HepG2 (cell line): Measurements from ENCODE around the gene RASL10B. TPM values are rescaled to one million over a fixed set of nuclear protein-coding genes. Genes with fewer than 3 reads are reported as not detected.

Source experiments
- ATAC-seq: fragments of 200-7000 bp; cut with Tn5 transposase; 3 replicates; pipeline ENCODE4 v1.9.1; 2020; ENCODE audit warnings: mild to moderate bottlenecking, moderate library complexity
- BruUV-seq: library from RNA; stranded (reverse); fragments of 400-500 nt; replicated peaks from 2 replicates; lab custom pipeline; 2021; lab: Mats Ljungman, UMichigan
- CTCF ChIA-PET: fragments of 300-600 bp; formaldehyde crosslinking; extraction: SDS; loops from one replicate; lab custom pipeline; 2021; ENCODE audit warnings: low total read pairs, inconsistent platforms, low intra/inter-chr PET ratio; lab: Yijun Ruan, JAX
- POLR2A ChIA-PET: fragments of 350-600 bp; sonication (Branson Sonifier 250); formaldehyde crosslinking; loops from one replicate; lab custom pipeline; 2020; ENCODE audit warnings: antibody characterized with exemption, inconsistent platforms; lab: Yijun Ruan, JAX
- DNase-seq: peaks from one replicate; pipeline ENCODE4 v3.0.0-alpha.2; 2015; ENCODE audit warnings: low spot score
- FAIRE-seq: peaks from 3 replicates; lab custom pipeline; 2011; peaks lifted over from hg19 to GRCh38; lab: Jason Lieb, UNC
- H2AFZ ChIP-seq: one replicate; pipeline ENCODE4 v1.6.1; 2011; ENCODE audit warnings: low read length, inconsistent platforms
- H3K27ac ChIP-seq: fragments of 300-600 bp; 3 replicates; pipeline ENCODE4 v1.8.0; 2011; ENCODE audit warnings: mixed run types, mild to moderate bottlenecking, mixed read lengths, low read length, inconsistent platforms; ENCODE audit not compliant: insufficient read depth; ENCODE audit errors: extremely low read length
- H3K27me3 ChIP-seq, 2 experiments: fragments of 200-600 bp in 1 of 2; 2 replicates in 1 of 2; 3 replicates in 1 of 2; pipeline versions ENCODE4 v1.6.0 to v1.8.0; 2011; ENCODE audit warnings: low read length in 2 of 2, mild to moderate bottlenecking in 2 of 2, moderate library complexity in 2 of 2, inconsistent platforms in 1 of 2; ENCODE audit not compliant: insufficient read depth in 2 of 2, control insufficient read depth in 1 of 2
- H3K36me3 ChIP-seq, 2 experiments: fragments of 200-600 bp in 1 of 2; replicated peaks in 1 of 2; 2 replicates in 1 of 2; 3 replicates in 1 of 2; pipeline versions ENCODE4 v1.5.1 to v1.8.0; 2011; ENCODE audit warnings: low read length in 2 of 2, inconsistent platforms in 1 of 2; ENCODE audit not compliant: insufficient read depth in 2 of 2, control insufficient read depth in 1 of 2
- H3K4me1 ChIP-seq: 2 replicates; pipeline ENCODE4 v1.5.1; 2012; ENCODE audit warnings: low read length, inconsistent platforms; ENCODE audit not compliant: insufficient read depth
- H3K4me2 ChIP-seq: 2 replicates; pipeline ENCODE4 v1.6.0; 2011; ENCODE audit warnings: low read depth, low read length, inconsistent platforms
- H3K4me3 ChIP-seq, 3 experiments: fragments of 200-600 bp in 1 of 3; sonication (generic), shearing (Covaris generic) in 1 of 3; replicated peaks in 1 of 3; 2 replicates each; pipeline ENCODE4 v1.5.1; 2011 to 2016; ENCODE audit warnings: low read length in 3 of 3, inconsistent platforms in 2 of 3, low read depth in 2 of 3, mild to moderate bottlenecking in 2 of 3, control low read depth in 1 of 3, mixed read lengths in 1 of 3; ENCODE audit not compliant: insufficient read depth in 1 of 3
- H3K79me2 ChIP-seq: one replicate; pipeline ENCODE4 v1.6.1; 2011; ENCODE audit warnings: low read length, inconsistent platforms; ENCODE audit not compliant: insufficient read depth
- H3K9ac ChIP-seq: 2 replicates; pipeline ENCODE4 v1.6.0; 2011; ENCODE audit warnings: mild to moderate bottlenecking, low read depth, low read length, inconsistent platforms; ENCODE audit not compliant: insufficient read depth
- H3K9me3 ChIP-seq: 2 replicates; pipeline ENCODE4 v1.5.1; 2012; ENCODE audit warnings: mild to moderate bottlenecking, low read length
- H4K20me1 ChIP-seq: 2 replicates; pipeline ENCODE4 v1.6.0; 2011; ENCODE audit warnings: inconsistent platforms, mild to moderate bottlenecking, low read length, moderate library complexity; ENCODE audit not compliant: insufficient read depth
- EZH2 ChIP-seq: conservative IDR thresholded peaks from 2 replicates; pipeline ENCODE4 v1.6.1; 2012; ENCODE audit warnings: mild to moderate bottlenecking, low read depth, low read length, moderate library complexity
- GATAD2A ChIP-seq: IDR thresholded peaks from 2 replicates; pipeline ENCODE4 v1.6.1; 2016
- MBD4 ChIP-seq: IDR thresholded peaks from 2 replicates; pipeline ENCODE4 v1.6.1; 2012; ENCODE audit warnings: low read length, inconsistent platforms, borderline replicate concordance
- NAIF1 ChIP-seq: sonication (generic); formaldehyde crosslinking; IDR thresholded peaks from 2 replicates; pipeline ENCODE4 v1.5.0; 2020; ENCODE audit warnings: mild to moderate bottlenecking, missing genetic modification reagents, borderline replicate concordance
- PITX1 ChIP-seq: sonication (generic); formaldehyde crosslinking; IDR thresholded peaks from 2 replicates; pipeline ENCODE4 v1.5.1; 2020; ENCODE audit warnings: mild to moderate bottlenecking, missing genetic modification reagents
- SALL1 ChIP-seq: sonication (generic); formaldehyde crosslinking; IDR thresholded peaks from 2 replicates; pipeline ENCODE4 v1.8.0; 2022; ENCODE audit warnings: mild to moderate bottlenecking, missing genetic modification reagents
- ZNF24 ChIP-seq: fragments of 450-650 bp; IDR thresholded peaks from 2 replicates; pipeline ENCODE4 v1.6.1; 2017; ENCODE audit warnings: antibody characterized with exemption, mild to moderate bottlenecking
- ZNF275 ChIP-seq: sonication (generic); formaldehyde crosslinking; IDR thresholded peaks from 2 replicates; pipeline ENCODE4 v1.8.0; 2022; ENCODE audit warnings: missing genetic modification reagents, mild to moderate bottlenecking, inconsistent platforms, borderline replicate concordance
- ZNF367 ChIP-seq: sonication (generic); formaldehyde crosslinking; IDR thresholded peaks from 2 replicates; pipeline ENCODE4 v1.4.0; 2020; ENCODE audit warnings: missing genetic modification reagents, borderline replicate concordance
- ZNF589 ChIP-seq: sonication (generic); formaldehyde crosslinking; conservative IDR thresholded peaks from 2 replicates; pipeline ENCODE4 v1.8.0; 2022; ENCODE audit warnings: mild to moderate bottlenecking, moderate library complexity, missing genetic modification reagents
- WGBS: methylation state at CpG from one replicate; pipeline ENCODE4 v1.1.6; 2017; ENCODE audit warnings: low lambda C conversion rate; 5-methylcytosine and 5-hydroxymethylcytosine counted together
- in situ Hi-C: cut with HindIII; loops from 2 replicates; pipeline ENCODE4 v1.10.0; 2017; ENCODE audit warnings: low pct_unique_long_range_greater_than_20kb; ENCODE audit not compliant: extremely low pct_ligation_motif_present
- intact Hi-C: fragments of 100-400 bp; cut with micrococcal nuclease; formaldehyde crosslinking; loops from one replicate; pipeline ENCODE4 v1.10.0; 2022; ENCODE audit not compliant: unreplicated experiment
- polyA plus RNA-seq, 8 experiments: library from polyadenylated mRNA; depleted of rRNA in 3 of 8; stranded (reverse) in 7 of 8; unstranded in 1 of 8; fragments of >200 nt; fragmentation: Illumina TruSeq in 4 of 8; extraction: Trizol in 4 of 8; gene quantifications; 2 replicates each; pipeline versions ENCODE4 v1.2.1 to v1.2.3, GENCODE V29; 2011 to 2016; ENCODE audit warnings: low read depth in 4 of 8, missing spikeins in 1 of 8, mixed read lengths in 1 of 8; ENCODE audit not compliant: insufficient read depth in 1 of 8
- total RNA-seq, 5 experiments: library from RNA; depleted of rRNA; stranded (reverse); fragments of >200 nt; fragmentation: Illumina TruSeq; extraction: Trizol; gene quantifications; 2 replicates each; pipeline ENCODE4 v1.2.3, GENCODE V29; 2016; ENCODE audit warnings: low read depth in 1 of 5
- TF ChIP-seq, protein P1 (sequence below): IDR thresholded peaks from 2 replicates; pipeline ENCODE4 v1.6.1; 2016; ENCODE audit warnings: mild to moderate bottlenecking
- TF ChIP-seq, protein P2 (sequence below): sonication (generic); formaldehyde crosslinking; IDR thresholded peaks from 2 replicates; pipeline ENCODE4 v1.4.0; 2020; ENCODE audit warnings: missing genetic modification reagents

The RASL10B gene
- total and polyA plus RNA-seq, 2 of the 13 experiments (the other 11 are each of a cell fraction or from before 2014, with no cell fraction given), result 8.8 to 11.0 TPM

GRCh38 chr17:35773679-35774425 lies 42.4 kb downstream of the RASL10B start:
- H3K9ac ChIP-seq, result no peak overlapping the region
- no TSS peak for BruUV-seq
- no peaks in the 10 kb centered on the region for H3K9me3 ChIP-seq
- in situ Hi-C loops (no loop called here), intact Hi-C loops (no loop called here)
- no peak overlapping the region for H3K4me2 ChIP-seq
- POLR2A ChIA-PET, result no interaction called here
- DNase-seq (no peak), ATAC-seq (peak; percentile 30), FAIRE-seq (no peak)
- no peaks in the 10 kb centered on the region for H3K4me1 ChIP-seq
- H3K27ac ChIP-seq, result no peak overlapping the region
- H3K36me3 ChIP-seq, result no peaks in the 10 kb centered on the region
- no peaks in the 10 kb centered on the region for H4K20me1 ChIP-seq
- 10% methylated on average over 3 of the region's 10 CpGs for WGBS
- CTCF ChIA-PET, result no interaction called here
- no peak overlapping the region for H3K4me3 ChIP-seq
- no peaks in the 10 kb centered on the region for H3K79me2 ChIP-seq
- peaks cover 1 to 51% of the 10 kb centered on the region in 2 experiments; a peak in 3 of 5 replicates for H3K27me3 ChIP-seq
- TF ChIP-seq ZNF589 (CRISPR knock-in tag), result no peak
- no peak for TF ChIP-seq ZNF24
- no peak for TF ChIP-seq NAIF1 (CRISPR knock-in tag)
- TF ChIP-seq, protein P1, sequence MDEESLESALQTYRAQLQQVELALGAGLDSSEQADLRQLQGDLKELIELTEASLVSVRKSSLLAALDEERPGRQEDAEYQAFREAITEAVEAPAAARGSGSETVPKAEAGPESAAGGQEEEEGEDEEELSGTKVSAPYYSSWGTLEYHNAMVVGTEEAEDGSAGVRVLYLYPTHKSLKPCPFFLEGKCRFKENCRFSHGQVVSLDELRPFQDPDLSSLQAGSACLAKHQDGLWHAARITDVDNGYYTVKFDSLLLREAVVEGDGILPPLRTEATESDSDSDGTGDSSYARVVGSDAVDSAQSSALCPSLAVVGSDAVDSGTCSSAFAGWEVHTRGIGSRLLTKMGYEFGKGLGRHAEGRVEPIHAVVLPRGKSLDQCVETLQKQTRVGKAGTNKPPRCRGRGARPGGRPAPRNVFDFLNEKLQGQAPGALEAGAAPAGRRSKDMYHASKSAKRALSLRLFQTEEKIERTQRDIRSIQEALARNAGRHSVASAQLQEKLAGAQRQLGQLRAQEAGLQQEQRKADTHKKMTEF, result no peak
- no peak for TF ChIP-seq SALL1 (CRISPR knock-in tag)
- no peak for TF ChIP-seq PITX1 (CRISPR knock-in tag)
- no peak overlapping the region for H2AFZ ChIP-seq

- DNase-seq, result no peak
- ATAC-seq, result no peak
- 33% methylated on average over 3 of the region's 5 CpGs for WGBS
- POLR2A ChIA-PET, result no interaction called here
- no peak for FAIRE-seq
- no peaks in the 10 kb centered on the region for H3K36me3 ChIP-seq
- no peak overlapping the region for H2AFZ ChIP-seq
- no peaks in the 10 kb centered on the region for H3K79me2 ChIP-seq
- H3K27me3 ChIP-seq, result peaks cover 1 to 55% of the 10 kb centered on the region in 2 experiments; a peak in 3 of 5 replicates
- intact Hi-C loops (no loop called here), in situ Hi-C loops (no loop called here)
- H3K4me3 ChIP-seq, result no peak overlapping the region
- H3K4me1 ChIP-seq, result no peaks in the 10 kb centered on the region
- no peaks in the 10 kb centered on the region for H3K9me3 ChIP-seq
- no TSS peak for BruUV-seq
- TF ChIP-seq ZNF367 (CRISPR knock-in tag), result no peak
- TF ChIP-seq, protein P2, sequence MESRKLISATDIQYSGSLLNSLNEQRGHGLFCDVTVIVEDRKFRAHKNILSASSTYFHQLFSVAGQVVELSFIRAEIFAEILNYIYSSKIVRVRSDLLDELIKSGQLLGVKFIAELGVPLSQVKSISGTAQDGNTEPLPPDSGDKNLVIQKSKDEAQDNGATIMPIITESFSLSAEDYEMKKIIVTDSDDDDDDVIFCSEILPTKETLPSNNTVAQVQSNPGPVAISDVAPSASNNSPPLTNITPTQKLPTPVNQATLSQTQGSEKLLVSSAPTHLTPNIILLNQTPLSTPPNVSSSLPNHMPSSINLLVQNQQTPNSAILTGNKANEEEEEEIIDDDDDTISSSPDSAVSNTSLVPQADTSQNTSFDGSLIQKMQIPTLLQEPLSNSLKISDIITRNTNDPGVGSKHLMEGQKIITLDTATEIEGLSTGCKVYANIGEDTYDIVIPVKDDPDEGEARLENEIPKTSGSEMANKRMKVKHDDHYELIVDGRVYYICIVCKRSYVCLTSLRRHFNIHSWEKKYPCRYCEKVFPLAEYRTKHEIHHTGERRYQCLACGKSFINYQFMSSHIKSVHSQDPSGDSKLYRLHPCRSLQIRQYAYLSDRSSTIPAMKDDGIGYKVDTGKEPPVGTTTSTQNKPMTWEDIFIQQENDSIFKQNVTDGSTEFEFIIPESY (CRISPR knock-in tag), result no peak
- no peak for TF ChIP-seq ZNF275 (CRISPR knock-in tag)
- 0 out of 2 replicates have a peak, but pooled peaks have one; percentile 31 for TF ChIP-seq EZH2
- TF ChIP-seq GATAD2A (CRISPR knock-in tag), result no peak
- TF ChIP-seq MBD4, result no peak
- H3K9ac ChIP-seq, result no peak overlapping the region
- CTCF ChIA-PET, result no interaction called here
- no peak overlapping the region for H3K4me2 ChIP-seq
- no peak overlapping the region for H3K27ac ChIP-seq
- H4K20me1 ChIP-seq, result no peaks in the 10 kb centered on the region
These were observed 43.1 kb downstream of the RASL10B start for GRCh38 chr17:35774499-35774898.
